Liver (tissue), 9 donors: ENCODE measurements around the gene ERN2. TPM values are rescaled to one million over a fixed set of nuclear protein-coding genes. Genes with fewer than 3 reads are reported as not detected.

ENCODE experiments used
- DNase-seq: peaks from one replicate; pipeline ENCODE4 v3.0.0-alpha.2; 2017; ENCODE audit warnings: low spot score
- H3K27ac ChIP-seq, 2 donors: one replicate each; pipeline ENCODE4 v1.7.0; 2013; ENCODE audit warnings: inconsistent platforms in 2 of 2, low read length in 2 of 2, control low read depth in 1 of 2, low read depth in 1 of 2, mild to moderate bottlenecking in 1 of 2
- H3K27me3 ChIP-seq, 4 donors: one replicate each; pipeline versions ENCODE4 v1.6.1 to v1.7.0; 2013; ENCODE audit warnings: low read length in 3 of 4, inconsistent platforms in 1 of 4, mild to moderate bottlenecking in 1 of 4, moderate library complexity in 1 of 4; ENCODE audit not compliant: control insufficient read depth in 4 of 4, insufficient read depth in 4 of 4
- H3K36me3 ChIP-seq, 4 donors: one replicate each; pipeline versions ENCODE4 v1.6.1 to v1.7.0; 2013; ENCODE audit warnings: low read length in 3 of 4, mild to moderate bottlenecking in 3 of 4, low read depth in 1 of 4, moderate library complexity in 1 of 4; ENCODE audit not compliant: control insufficient read depth in 4 of 4, insufficient read depth in 3 of 4
- H3K4me1 ChIP-seq, 4 donors: one replicate each; pipeline versions ENCODE4 v1.6.1 to v1.7.0; 2013; ENCODE audit warnings: low read length in 3 of 4, mild to moderate bottlenecking in 3 of 4, moderate library complexity in 1 of 4; ENCODE audit not compliant: control insufficient read depth in 4 of 4, insufficient read depth in 4 of 4
- H3K4me3 ChIP-seq, 3 donors: one replicate each; pipeline versions ENCODE4 v1.6.1 to v1.7.0; 2013; ENCODE audit warnings: low read length in 3 of 3, control low read depth in 1 of 3, low read depth in 1 of 3, mild to moderate bottlenecking in 1 of 3
- H3K9ac ChIP-seq, 2 donors: one replicate each; pipeline ENCODE4 v1.7.0; 2013; ENCODE audit warnings: low read length in 2 of 2, mild to moderate bottlenecking in 2 of 2, moderate library complexity in 2 of 2, control low read depth in 1 of 2, low read depth in 1 of 2
- H3K9me3 ChIP-seq, 4 donors: one replicate each; pipeline versions ENCODE4 v1.6.1 to v1.7.0; 2013; ENCODE audit warnings: low read length in 3 of 4; ENCODE audit not compliant: control insufficient read depth in 4 of 4
- CTCF ChIP-seq: fragments of 150-350 bp; IDR thresholded peaks from 2 replicates; pipeline ENCODE4 v1.5.1; 2017; ENCODE audit warnings: improper control_type of control experiment, low read depth, low read length; ENCODE audit not compliant: missing input control
- EGR1 ChIP-seq, 2 donors: IDR thresholded peaks; 2 replicates each; pipeline ENCODE4 v1.6.1; 2016 to 2018; ENCODE audit warnings: antibody characterized with exemption in 2 of 2, low read depth in 2 of 2
- FOXA1 ChIP-seq: IDR thresholded peaks from 2 replicates; pipeline ENCODE4 v1.6.1; 2016; ENCODE audit warnings: antibody characterized with exemption
- FOXA2 ChIP-seq: IDR thresholded peaks from 2 replicates; pipeline ENCODE4 v1.6.1; 2016; ENCODE audit warnings: antibody characterized with exemption
- GABPA ChIP-seq, 2 donors: IDR thresholded peaks in 1 of 2; conservative IDR thresholded peaks in 1 of 2; 2 replicates each; pipeline ENCODE4 v1.6.1; 2016; ENCODE audit warnings: antibody characterized with exemption in 2 of 2, mild to moderate bottlenecking in 1 of 2, moderate library complexity in 1 of 2
- HNF4A ChIP-seq, 2 donors: conservative IDR thresholded peaks; 2 replicates each; pipeline ENCODE4 v1.6.1; 2016; ENCODE audit warnings: antibody characterized with exemption in 2 of 2, mild to moderate bottlenecking in 2 of 2
- JUND ChIP-seq, 2 donors: IDR thresholded peaks; 2 replicates each; pipeline ENCODE4 v1.6.1; 2016; ENCODE audit warnings: antibody characterized with exemption in 2 of 2
- NR2F2 ChIP-seq: IDR thresholded peaks from 2 replicates; pipeline ENCODE4 v1.6.1; 2016; ENCODE audit warnings: antibody characterized with exemption
- RAD21 ChIP-seq, 2 donors: IDR thresholded peaks; 2 replicates each; pipeline ENCODE4 v1.6.1; 2016; ENCODE audit warnings: antibody characterized with exemption in 2 of 2, mild to moderate bottlenecking in 2 of 2
- RXRA ChIP-seq, 2 donors: IDR thresholded peaks; 2 replicates each; pipeline ENCODE4 v1.6.1; 2017 to 2018; ENCODE audit warnings: antibody characterized with exemption in 2 of 2, mild to moderate bottlenecking in 1 of 2
- SP1 ChIP-seq: IDR thresholded peaks from 2 replicates; pipeline ENCODE4 v1.6.1; 2018; ENCODE audit warnings: antibody characterized with exemption, mild to moderate bottlenecking
- TAF1 ChIP-seq: conservative IDR thresholded peaks from 2 replicates; pipeline ENCODE4 v1.6.1; 2016; ENCODE audit warnings: antibody characterized with exemption, mild to moderate bottlenecking
- YY1 ChIP-seq: IDR thresholded peaks from 2 replicates; pipeline ENCODE4 v1.6.1; 2016; ENCODE audit warnings: antibody characterized with exemption, mild to moderate bottlenecking
- ZBTB33 ChIP-seq: IDR thresholded peaks from 2 replicates; pipeline ENCODE4 v1.6.1; 2016; ENCODE audit warnings: antibody characterized with exemption
- WGBS: extraction: QIAGEN DNeasy Blood & Tissue Kit; methylation state at CpG from one replicate; pipeline ENCODE4 v1.1.7; 2013; 5-methylcytosine and 5-hydroxymethylcytosine counted together
- polyA plus RNA-seq, 2 donors: library from polyadenylated mRNA; stranded (reverse) in 1 of 2; unstranded in 1 of 2; fragments of 200-250 nt in 1 of 2; fragments of >200 nt in 1 of 2; fragmentation: Nextera tagmentation in 1 of 2; extraction: Ambion mirVana in 1 of 2; gene quantifications; one replicate each; pipeline versions ENCODE4 v1.2.1 to v1.2.3, GENCODE V29; 2013 to 2015
- total RNA-seq, 2 donors: library from RNA; depleted of rRNA; stranded (reverse); fragments of >200 nt; gene quantifications; one replicate each; pipeline ENCODE4 v1.2.3, GENCODE V29; 2014
- TF ChIP-seq, protein P1 (sequence below): IDR thresholded peaks from 2 replicates; pipeline ENCODE4 v1.6.1; 2016; ENCODE audit warnings: antibody characterized with exemption
- TF ChIP-seq, protein P2 (sequence below): IDR thresholded peaks from 2 replicates; pipeline ENCODE4 v1.6.1; 2016; ENCODE audit warnings: antibody characterized with exemption, mild to moderate bottlenecking
- donor health status: healthy.
- donor health status: healthy.
- donor health status: healthy.
- donor health status: healthy.
- donor health status: healthy.

The ERN2 gene
- total and polyA plus RNA-seq, 4 donors = 0.01 to 0.17 TPM; not detected in 2

GRCh38 chr16:23679986-23680336 lies 33.1 kb downstream of the ERN2 start:
- Histone ChIP-seq H3K4me3 (no peak overlapping the region), H3K9me3 (no peaks in the 10 kb centered on the region), H3K27me3 (no peaks in the 10 kb centered on the region), H3K4me1 (peaks cover 0 to 14% (median 12%) of the 10 kb centered on the region in 4 donors), H3K36me3 (peaks cover 0 to 16% (median 3%) of the 10 kb centered on the region in 4 donors), H3K27ac (no peak overlapping the region), H3K9ac (no peak overlapping the region)
- no peak for DNase-seq
- no peak for TF ChIP-seq SP1
- TF ChIP-seq HNF4A (conservative IDR thresholded peaks at IDR 0.05) = no peak
- no peak for TF ChIP-seq RAD21 (IDR thresholded peaks at IDR 0.05)
- no peak for TF ChIP-seq YY1
- WGBS = 77% methylated on average over 6 of the region's 6 CpGs

DNA sequence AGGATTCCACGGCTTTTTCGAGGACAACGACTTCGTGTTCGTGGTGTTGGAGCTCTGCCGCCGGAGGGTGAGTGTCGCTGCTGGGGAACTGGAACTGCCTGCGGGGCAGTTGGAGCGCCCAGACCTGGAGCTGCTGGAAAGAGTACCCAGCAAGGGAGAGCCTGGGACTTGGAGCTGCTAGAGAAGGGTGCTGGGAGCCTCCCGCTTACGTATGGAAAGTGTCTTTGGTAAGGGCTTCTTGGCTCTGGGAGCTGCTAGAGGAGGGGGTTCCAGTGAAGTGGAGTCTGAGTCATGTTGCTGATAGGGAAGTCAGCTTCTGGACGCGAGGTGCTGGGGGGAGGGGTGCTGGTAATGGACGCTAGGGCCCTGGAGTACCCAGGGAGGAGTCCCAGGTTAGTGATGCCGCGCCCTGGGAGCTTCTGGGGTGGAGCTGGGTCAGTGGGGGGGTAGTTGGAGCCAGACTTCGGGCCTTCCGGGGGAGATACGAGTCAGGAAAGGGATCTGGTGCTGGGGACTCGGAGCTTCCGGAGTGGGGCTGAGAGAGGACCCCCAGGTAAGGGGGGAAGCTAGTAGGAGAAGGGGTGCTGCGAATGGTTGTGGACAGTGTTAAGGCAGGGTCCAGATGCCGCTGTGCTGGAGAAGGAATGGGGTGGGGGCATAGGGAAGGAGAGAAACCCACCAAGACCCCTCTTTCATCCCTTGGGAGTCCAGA lies 33.6 kb downstream of the ERN2 start:
- DNase-seq = peak; percentile 63
- peak overlapping the region in 1 of 3 donors; percentile 52 for H3K4me3 ChIP-seq
- TF ChIP-seq ZBTB33 = no peak
- TF ChIP-seq NR2F2 = no peak
- TF ChIP-seq FOXA1 = no peak
- TF ChIP-seq EGR1 (IDR thresholded peaks at IDR 0.05; ENCODE audit: low read depth in 2 of 2) = no peak
- TF ChIP-seq RXRA (IDR thresholded peaks at IDR 0.05) = no peak
- no peak for TF ChIP-seq JUND (IDR thresholded peaks at IDR 0.05)
- TF ChIP-seq, protein P1, sequence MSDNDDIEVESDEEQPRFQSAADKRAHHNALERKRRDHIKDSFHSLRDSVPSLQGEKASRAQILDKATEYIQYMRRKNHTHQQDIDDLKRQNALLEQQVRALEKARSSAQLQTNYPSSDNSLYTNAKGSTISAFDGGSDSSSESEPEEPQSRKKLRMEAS = no peak
- no peak for TF ChIP-seq YY1
- no peak for TF ChIP-seq TAF1
- TF ChIP-seq, protein P2, sequence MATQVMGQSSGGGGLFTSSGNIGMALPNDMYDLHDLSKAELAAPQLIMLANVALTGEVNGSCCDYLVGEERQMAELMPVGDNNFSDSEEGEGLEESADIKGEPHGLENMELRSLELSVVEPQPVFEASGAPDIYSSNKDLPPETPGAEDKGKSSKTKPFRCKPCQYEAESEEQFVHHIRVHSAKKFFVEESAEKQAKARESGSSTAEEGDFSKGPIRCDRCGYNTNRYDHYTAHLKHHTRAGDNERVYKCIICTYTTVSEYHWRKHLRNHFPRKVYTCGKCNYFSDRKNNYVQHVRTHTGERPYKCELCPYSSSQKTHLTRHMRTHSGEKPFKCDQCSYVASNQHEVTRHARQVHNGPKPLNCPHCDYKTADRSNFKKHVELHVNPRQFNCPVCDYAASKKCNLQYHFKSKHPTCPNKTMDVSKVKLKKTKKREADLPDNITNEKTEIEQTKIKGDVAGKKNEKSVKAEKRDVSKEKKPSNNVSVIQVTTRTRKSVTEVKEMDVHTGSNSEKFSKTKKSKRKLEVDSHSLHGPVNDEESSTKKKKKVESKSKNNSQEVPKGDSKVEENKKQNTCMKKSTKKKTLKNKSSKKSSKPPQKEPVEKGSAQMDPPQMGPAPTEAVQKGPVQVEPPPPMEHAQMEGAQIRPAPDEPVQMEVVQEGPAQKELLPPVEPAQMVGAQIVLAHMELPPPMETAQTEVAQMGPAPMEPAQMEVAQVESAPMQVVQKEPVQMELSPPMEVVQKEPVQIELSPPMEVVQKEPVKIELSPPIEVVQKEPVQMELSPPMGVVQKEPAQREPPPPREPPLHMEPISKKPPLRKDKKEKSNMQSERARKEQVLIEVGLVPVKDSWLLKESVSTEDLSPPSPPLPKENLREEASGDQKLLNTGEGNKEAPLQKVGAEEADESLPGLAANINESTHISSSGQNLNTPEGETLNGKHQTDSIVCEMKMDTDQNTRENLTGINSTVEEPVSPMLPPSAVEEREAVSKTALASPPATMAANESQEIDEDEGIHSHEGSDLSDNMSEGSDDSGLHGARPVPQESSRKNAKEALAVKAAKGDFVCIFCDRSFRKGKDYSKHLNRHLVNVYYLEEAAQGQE = no peak
- no peak for TF ChIP-seq FOXA2
- TF ChIP-seq GABPA (IDR thresholded peaks at IDR 0.05 in 1 of 2, conservative IDR thresholded peaks at IDR 0.05 in 1 of 2) = no peak
- TF ChIP-seq CTCF = no peak
- no peak for TF ChIP-seq RAD21 (IDR thresholded peaks at IDR 0.05)
- TF ChIP-seq SP1 = no peak

More for the DNA sequence above, 33.6 kb downstream of the ERN2 start:
- Histone ChIP-seq H3K4me1 (peaks cover 0 to 14% (median 12%) of the 10 kb centered on the region in 4 donors), H3K27me3 (no peaks in the 10 kb centered on the region), H3K9me3 (no peaks in the 10 kb centered on the region), H3K36me3 (peaks cover 0 to 16% (median 3%) of the 10 kb centered on the region in 4 donors), H3K9ac (no peak overlapping the region), H3K27ac (no peak overlapping the region)
- 39% methylated on average over 24 of the region's 24 CpGs for WGBS
